ENCODE measurements around the gene TTC28.
"Not testable (repeated sequence)": the region's sequence is repeated elsewhere in the genome, so short reads cannot be mapped to it uniquely, and the experiment has no call there.

TTC28 gene

DNA sequence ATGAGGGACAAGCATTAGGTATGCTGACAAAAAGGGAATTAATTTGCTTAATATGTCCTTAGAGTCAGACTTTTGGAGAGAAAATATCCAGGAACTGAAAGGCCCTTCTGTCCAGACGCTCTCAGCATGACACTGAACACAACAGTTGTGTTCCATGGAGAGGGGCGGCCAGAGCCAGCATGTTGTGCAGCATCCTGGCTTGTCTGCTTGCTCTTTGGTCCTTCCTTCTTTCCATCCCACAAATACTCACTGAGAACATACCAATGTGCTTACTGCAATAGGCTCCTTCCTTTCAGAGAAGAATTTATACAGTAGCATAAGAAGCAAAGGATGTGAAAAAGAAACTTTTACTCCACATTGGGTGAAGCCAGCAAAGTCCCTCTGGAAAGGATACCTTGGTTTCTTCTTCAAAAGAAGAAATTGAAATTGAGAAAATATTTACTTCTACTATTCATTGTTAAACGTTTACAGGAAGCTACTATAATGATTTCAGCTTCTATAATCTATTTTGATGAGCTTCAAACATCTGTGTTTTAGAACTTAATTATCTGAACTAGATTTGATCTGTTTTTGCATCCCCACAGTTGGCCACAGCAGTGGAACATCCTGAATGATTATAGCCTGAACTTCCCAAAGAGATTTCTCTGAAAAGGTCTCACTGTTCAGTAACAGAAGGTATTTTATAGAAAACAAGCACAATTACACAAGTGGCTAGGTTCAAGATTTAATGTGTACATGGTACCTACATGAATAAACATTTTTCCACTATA lies 456.5 kb downstream of the TTC28 start:
- Mint-ChIP-seq H3K27me3 (ENCODE audit: low read depth, poor library complexity) (no peaks in the 10 kb centered on the region), H3K9me3 (no peaks in the 10 kb centered on the region), H3K4me1 (peaks cover 27% of the 10 kb centered on the region), H3K4me3 (no peak overlapping the region), H3K36me3 (ENCODE audit: low read depth) (no peaks in the 10 kb centered on the region), H3K27ac (no peak overlapping the region)
- TF ChIP-seq, protein P1, sequence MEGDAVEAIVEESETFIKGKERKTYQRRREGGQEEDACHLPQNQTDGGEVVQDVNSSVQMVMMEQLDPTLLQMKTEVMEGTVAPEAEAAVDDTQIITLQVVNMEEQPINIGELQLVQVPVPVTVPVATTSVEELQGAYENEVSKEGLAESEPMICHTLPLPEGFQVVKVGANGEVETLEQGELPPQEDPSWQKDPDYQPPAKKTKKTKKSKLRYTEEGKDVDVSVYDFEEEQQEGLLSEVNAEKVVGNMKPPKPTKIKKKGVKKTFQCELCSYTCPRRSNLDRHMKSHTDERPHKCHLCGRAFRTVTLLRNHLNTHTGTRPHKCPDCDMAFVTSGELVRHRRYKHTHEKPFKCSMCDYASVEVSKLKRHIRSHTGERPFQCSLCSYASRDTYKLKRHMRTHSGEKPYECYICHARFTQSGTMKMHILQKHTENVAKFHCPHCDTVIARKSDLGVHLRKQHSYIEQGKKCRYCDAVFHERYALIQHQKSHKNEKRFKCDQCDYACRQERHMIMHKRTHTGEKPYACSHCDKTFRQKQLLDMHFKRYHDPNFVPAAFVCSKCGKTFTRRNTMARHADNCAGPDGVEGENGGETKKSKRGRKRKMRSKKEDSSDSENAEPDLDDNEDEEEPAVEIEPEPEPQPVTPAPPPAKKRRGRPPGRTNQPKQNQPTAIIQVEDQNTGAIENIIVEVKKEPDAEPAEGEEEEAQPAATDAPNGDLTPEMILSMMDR (IDR thresholded peaks at IDR 0.05): no peak
- no peak for DNase-seq

DNA sequence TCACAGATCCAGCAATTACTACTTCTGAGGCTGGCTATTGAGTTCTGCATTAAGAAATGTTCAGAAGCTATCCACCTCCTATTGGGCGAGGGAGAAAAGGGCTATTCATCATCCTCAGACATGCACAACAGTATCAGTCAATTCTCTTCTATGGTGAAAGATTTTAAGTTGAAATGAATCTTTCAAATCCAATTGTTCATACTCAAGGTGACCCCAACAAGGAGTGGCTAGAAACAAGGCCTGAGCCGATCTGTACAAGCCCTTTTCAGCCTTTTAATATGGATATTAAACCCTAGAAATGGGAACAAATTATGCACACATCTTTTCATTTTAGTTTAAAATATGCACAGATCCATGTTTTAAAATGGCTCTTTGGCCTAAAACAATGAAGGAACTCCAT lies 457.1 kb downstream of the TTC28 start:
- TF ChIP-seq, protein P1 (IDR thresholded peaks at IDR 0.05): no peak
- no peak overlapping the region for H3K4me3 Mint-ChIP-seq
- no peak for DNase-seq
- no peak overlapping the region for H3K27ac Mint-ChIP-seq
- peaks cover 22% of the 10 kb centered on the region for H3K4me1 Mint-ChIP-seq
- H3K36me3 Mint-ChIP-seq (ENCODE audit: low read depth): no peaks in the 10 kb centered on the region
- no peaks in the 10 kb centered on the region for H3K9me3 Mint-ChIP-seq
- no peaks in the 10 kb centered on the region for H3K27me3 Mint-ChIP-seq (ENCODE audit: low read depth, poor library complexity)

GRCh38 chr22:28222052-28222451 lies 457.6 kb downstream of the TTC28 start:
- Mint-ChIP-seq H3K27me3 (ENCODE audit: low read depth, poor library complexity) (no peaks in the 10 kb centered on the region), H3K27ac (no peak overlapping the region), H3K4me3 (no peak overlapping the region), H3K36me3 (ENCODE audit: low read depth) (no peaks in the 10 kb centered on the region), H3K4me1 (peaks cover 22% of the 10 kb centered on the region), H3K9me3 (no peaks in the 10 kb centered on the region)
- DNase-seq: no peak
- TF ChIP-seq, protein P1 (IDR thresholded peaks at IDR 0.05): no peak

GRCh38 chr22:28220626-28221363 lies 458.8 kb downstream of the TTC28 start:
- Mint-ChIP-seq H3K4me3 (no peak overlapping the region), H3K36me3 (ENCODE audit: low read depth) (no peaks in the 10 kb centered on the region), H3K27ac (no peak overlapping the region), H3K27me3 (ENCODE audit: low read depth, poor library complexity) (no peaks in the 10 kb centered on the region), H3K9me3 (no peaks in the 10 kb centered on the region), H3K4me1 (peaks cover 22% of the 10 kb centered on the region)
- DNase-seq: no peak
- TF ChIP-seq, protein P1 (IDR thresholded peaks at IDR 0.05): no peak

GRCh38 chr22:28217277-28217676 lies 462.4 kb downstream of the TTC28 start:
- H3K27me3 Mint-ChIP-seq (ENCODE audit: low read depth, poor library complexity): no peaks in the 10 kb centered on the region
- no peak overlapping the region for H3K4me3 Mint-ChIP-seq
- no peaks in the 10 kb centered on the region for H3K36me3 Mint-ChIP-seq (ENCODE audit: low read depth)
- TF ChIP-seq, protein P1 (IDR thresholded peaks at IDR 0.05): no peak
- no peak overlapping the region for H3K27ac Mint-ChIP-seq
- DNase-seq: no peak
- peaks cover 6% of the 10 kb centered on the region for H3K4me1 Mint-ChIP-seq
- peaks cover 14% of the 10 kb centered on the region for H3K9me3 Mint-ChIP-seq

DNA sequence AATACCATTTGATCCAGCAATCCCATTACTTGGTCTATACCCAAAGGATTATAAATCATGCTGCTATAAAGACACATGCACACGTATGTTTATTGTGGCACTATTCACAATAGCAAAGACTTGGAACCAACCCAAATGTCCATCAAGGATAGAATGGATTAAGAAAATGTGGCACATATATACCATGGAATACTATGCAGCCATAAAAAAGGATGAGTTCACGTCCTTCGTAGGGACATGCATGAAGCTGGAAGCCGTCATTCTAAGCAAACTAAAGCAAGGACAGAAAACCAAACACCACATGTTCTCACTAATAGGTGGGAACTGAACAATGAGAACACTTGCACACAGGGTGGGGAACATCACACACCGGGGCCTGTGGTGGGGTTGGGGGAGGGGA lies 464.9 kb downstream of the TTC28 start:
- H3K4me1 Mint-ChIP-seq; H3K27ac Mint-ChIP-seq; DNase-seq; H3K27me3 Mint-ChIP-seq (ENCODE audit: low read depth, poor library complexity); H3K4me3 Mint-ChIP-seq: not testable (repeated sequence)
- peaks cover 23% of the 10 kb centered on the region for H3K36me3 Mint-ChIP-seq (ENCODE audit: low read depth)
- peaks cover 38% of the 10 kb centered on the region for H3K9me3 Mint-ChIP-seq

GRCh38 chr22:28209457-28209856 lies 470.2 kb downstream of the TTC28 start:
- Mint-ChIP-seq H3K4me1 (peaks cover 16% of the 10 kb centered on the region), H3K36me3 (ENCODE audit: low read depth) (peaks cover 25% of the 10 kb centered on the region), H3K9me3 (peaks cover 35% of the 10 kb centered on the region)
- DNase-seq: peak; percentile 19
- H3K27ac Mint-ChIP-seq; H3K4me3 Mint-ChIP-seq; H3K27me3 Mint-ChIP-seq (ENCODE audit: low read depth, poor library complexity): not testable (repeated sequence)
